IMR-90 (cell line): ENCODE data around the gene FAM76A. TPM values are rescaled to one million over a fixed set of nuclear protein-coding genes. Genes with fewer than 3 reads are reported as not detected.

ENCODE experiments used
- ATAC-seq: fragments of 200-7000 bp; cut with Tn5 transposase; 2 replicates; pipeline ENCODE4 v1.9.1; 2020; ENCODE audit warnings: low read depth, mild to moderate bottlenecking, moderate library complexity
- BruUV-seq: library from RNA; stranded (reverse); fragments of 400-500 nt; replicated peaks from 2 replicates; lab custom pipeline; 2021; lab: Mats Ljungman, UMichigan
- CTCF ChIA-PET: fragments of 300-600 bp; formaldehyde crosslinking; extraction: SDS; loops from one replicate; lab custom pipeline; 2021; ENCODE audit warnings: antibody characterized with exemption; lab: Yijun Ruan, JAX
- POLR2A ChIA-PET: fragments of 300-600 bp; sonication (Branson Sonifier 250); formaldehyde crosslinking; loops from one replicate; lab custom pipeline; 2022; ENCODE audit warnings: antibody characterized with exemption; ENCODE audit not compliant: unreplicated experiment; lab: Charles Lee
- DNase-seq: peaks from one replicate; pipeline ENCODE4 v3.0.0; 2013
- H2AFZ ChIP-seq: replicated peaks from 2 replicates; pipeline ENCODE3; 2013; ENCODE audit warnings: low read length, mild to moderate bottlenecking; ENCODE audit not compliant: poor library complexity
- H2AK5ac ChIP-seq: 2 replicates; pipeline ENCODE4 v1.6.1; 2013; ENCODE audit warnings: low read depth, low read length, inconsistent platforms
- H2AK9ac ChIP-seq: replicated peaks from 2 replicates; pipeline ENCODE3; 2013; ENCODE audit warnings: mild to moderate bottlenecking, low read depth, low read length, moderate library complexity; ENCODE audit not compliant: poor library complexity
- H2BK120ac ChIP-seq: 2 replicates; pipeline ENCODE4 v1.6.1; 2013; ENCODE audit warnings: low read depth, low read length, inconsistent platforms
- H2BK15ac ChIP-seq: 3 replicates; pipeline ENCODE4 v1.6.1; 2013; ENCODE audit warnings: low read depth, low read length, inconsistent platforms
- H2BK20ac ChIP-seq: 2 replicates; pipeline ENCODE4 v1.6.1; 2013; ENCODE audit warnings: low read depth, mild to moderate bottlenecking, inconsistent platforms, low read length, moderate library complexity
- H2BK5ac ChIP-seq: 2 replicates; pipeline ENCODE4 v1.6.1; 2013; ENCODE audit warnings: mild to moderate bottlenecking, low read depth, low read length, inconsistent platforms; ENCODE audit not compliant: poor library complexity, severe bottlenecking
- H3K14ac ChIP-seq: replicated peaks from 2 replicates; pipeline ENCODE4 v1.6.1; 2013; ENCODE audit warnings: low read depth, low read length, inconsistent platforms
- H3K18ac ChIP-seq: 2 replicates; pipeline ENCODE4 v1.6.1; 2013; ENCODE audit warnings: low read depth, low read length, control low read depth
- H3K23ac ChIP-seq: 2 replicates; pipeline ENCODE4 v1.6.1; 2013; ENCODE audit warnings: low read depth, low read length, inconsistent platforms
- H3K27ac ChIP-seq: 2 replicates; pipeline ENCODE4 v1.5.1; 2013; ENCODE audit warnings: mild to moderate bottlenecking, control low read depth, low read length; ENCODE audit not compliant: insufficient read depth
- H3K27me3 ChIP-seq: 2 replicates; pipeline ENCODE4 v1.6.1; 2013; ENCODE audit warnings: low read length; ENCODE audit not compliant: control insufficient read depth, insufficient read depth
- H3K36me3 ChIP-seq: 2 replicates; pipeline ENCODE4 v1.6.1; 2013; ENCODE audit warnings: low read length, mixed read lengths; ENCODE audit not compliant: control insufficient read depth, insufficient read depth
- H3K4ac ChIP-seq: 2 replicates; pipeline ENCODE4 v1.6.1; 2013; ENCODE audit warnings: low read depth, low read length, inconsistent platforms
- H3K4me1 ChIP-seq: 2 replicates; pipeline ENCODE4 v1.6.1; 2013; ENCODE audit warnings: low read length, mixed read lengths; ENCODE audit not compliant: control insufficient read depth, insufficient read depth
- H3K4me2 ChIP-seq: 2 replicates; pipeline ENCODE4 v1.6.1; 2013; ENCODE audit warnings: low read depth, mild to moderate bottlenecking, control low read depth, low read length, moderate library complexity
- H3K4me3 ChIP-seq: 2 replicates; pipeline ENCODE4 v1.5.1; 2013; ENCODE audit warnings: low read depth, mild to moderate bottlenecking, control low read depth, low read length, moderate library complexity; ENCODE audit not compliant: insufficient read depth
- H3K56ac ChIP-seq: 2 replicates; pipeline ENCODE4 v1.6.1; 2013; ENCODE audit warnings: low read length, inconsistent platforms; ENCODE audit not compliant: insufficient read depth; ENCODE audit errors: extremely low read depth
- H3K79me1 ChIP-seq, 2 experiments: 2 replicates each; pipeline ENCODE4 v1.6.1; 2013; ENCODE audit warnings: low read length in 2 of 2, inconsistent platforms in 1 of 2, low read depth in 1 of 2
- H3K9ac ChIP-seq: 2 replicates; pipeline ENCODE4 v1.6.1; 2013; ENCODE audit warnings: low read depth, low read length, control low read depth
- H3K9me1 ChIP-seq: 2 replicates; pipeline ENCODE4 v1.6.1; 2013; ENCODE audit warnings: low read length, inconsistent platforms; ENCODE audit not compliant: insufficient read depth
- H3K9me3 ChIP-seq: 2 replicates; pipeline ENCODE4 v1.6.1; 2013; ENCODE audit warnings: low read length; ENCODE audit not compliant: control insufficient read depth, insufficient read depth
- H4K20me1 ChIP-seq: 2 replicates; pipeline ENCODE4 v1.6.1; 2013; ENCODE audit warnings: low read length, inconsistent platforms; ENCODE audit not compliant: insufficient read depth
- H4K5ac ChIP-seq: 2 replicates; pipeline ENCODE4 v1.6.1; 2013; ENCODE audit warnings: mild to moderate bottlenecking, low read depth, low read length, control low read depth
- H4K8ac ChIP-seq, 2 experiments: 2 replicates each; pipeline ENCODE4 v1.6.1; 2013; ENCODE audit warnings: low read depth in 2 of 2, low read length in 2 of 2, control low read depth in 1 of 2, inconsistent platforms in 1 of 2
- H4K91ac ChIP-seq: 2 replicates; pipeline ENCODE4 v1.6.1; 2013; ENCODE audit warnings: low read depth, low read length, inconsistent platforms; ENCODE audit not compliant: insufficient read depth
- BHLHE40 ChIP-seq: fragments of 150-350 bp; IDR thresholded peaks from 2 replicates; pipeline ENCODE4 v1.6.1; 2016; ENCODE audit warnings: mild to moderate bottlenecking, low read depth, low read length
- CEBPB ChIP-seq: IDR thresholded peaks from 2 replicates; pipeline ENCODE4 v1.6.1; 2012; ENCODE audit warnings: low read depth, low read length, improper control_type of control experiment
- CHD1 ChIP-seq: IDR thresholded peaks from 2 replicates; pipeline ENCODE4 v1.6.1; 2012; ENCODE audit warnings: low read depth, low read length, improper control_type of control experiment
- CTCF ChIP-seq: conservative IDR thresholded peaks from 2 replicates; pipeline ENCODE4 v1.5.1; 2012; ENCODE audit warnings: mild to moderate bottlenecking, low read depth, low read length, improper control_type of control experiment
- ELK1 ChIP-seq: fragments of 150-350 bp; IDR thresholded peaks from 2 replicates; pipeline ENCODE4 v1.6.1; 2016; ENCODE audit warnings: low read depth, mild to moderate bottlenecking, low read length, moderate library complexity, borderline replicate concordance
- FOS ChIP-seq: fragments of 150-350 bp; IDR thresholded peaks from 2 replicates; pipeline ENCODE4 v1.6.1; 2016; ENCODE audit warnings: low read depth, low read length
- MAFK ChIP-seq: IDR thresholded peaks from 2 replicates; pipeline ENCODE4 v1.6.1; 2012; ENCODE audit warnings: low read depth, low read length, improper control_type of control experiment
- MAZ ChIP-seq: IDR thresholded peaks from 2 replicates; pipeline ENCODE4 v1.6.1; 2012; ENCODE audit warnings: low read depth, mild to moderate bottlenecking, low read length, improper control_type of control experiment, moderate library complexity, borderline replicate concordance
- MXI1 ChIP-seq: IDR thresholded peaks from 2 replicates; pipeline ENCODE4 v1.6.1; 2012; ENCODE audit warnings: low read depth, mild to moderate bottlenecking, low read length, moderate library complexity, borderline replicate concordance
- NFE2L2 ChIP-seq: fragments of 150-350 bp; IDR thresholded peaks from 2 replicates; pipeline ENCODE4 v1.6.1; 2016; ENCODE audit warnings: low read depth, mild to moderate bottlenecking, low read length
- POLR2A ChIP-seq: IDR thresholded peaks from 2 replicates; pipeline ENCODE4 v1.6.1; 2012; ENCODE audit warnings: mild to moderate bottlenecking, low read depth, low read length
- RAD21 ChIP-seq: IDR thresholded peaks from 2 replicates; pipeline ENCODE4 v1.6.1; 2012; ENCODE audit warnings: low read length, improper control_type of control experiment
- RCOR1 ChIP-seq: IDR thresholded peaks from 2 replicates; pipeline ENCODE4 v1.6.1; 2012; ENCODE audit warnings: mild to moderate bottlenecking, low read length, improper control_type of control experiment; ENCODE audit not compliant: insufficient replicate concordance
- RFX5 ChIP-seq: IDR thresholded peaks from 2 replicates; pipeline ENCODE4 v1.8.0; 2012; ENCODE audit warnings: low read depth, mild to moderate bottlenecking, low read length, moderate library complexity
- SMC3 ChIP-seq: fragments of 150-350 bp; IDR thresholded peaks from 2 replicates; pipeline ENCODE4 v1.6.1; 2016; ENCODE audit warnings: low read depth, mild to moderate bottlenecking, antibody characterized with exemption, low read length, moderate library complexity
- USF2 ChIP-seq: fragments of 150-350 bp; IDR thresholded peaks from 2 replicates; pipeline ENCODE4 v1.6.1; 2017; ENCODE audit warnings: mild to moderate bottlenecking, antibody characterized with exemption, low read length, low read depth
- WGBS, 2 experiments: methylation state at CpG; one replicate each; pipeline versions ENCODE4 v1.1.5 to v1.1.7; 2013; ENCODE audit warnings: missing lambda C conversion rate in 2 of 2; ENCODE audit not compliant: insufficient read length in 1 of 2; ENCODE audit errors: extremely low coverage in 2 of 2; 5-methylcytosine and 5-hydroxymethylcytosine counted together
- dilution Hi-C: fragments of 300-500 bp; cut with HindIII; formaldehyde crosslinking; loops from one replicate; pipeline ENCODE4 v1.14.3; 2018; ENCODE audit warnings: low sequenced_read_pairs; ENCODE audit not compliant: unreplicated experiment
- in situ Hi-C: fragments of 300-500 bp; cut with MboI; formaldehyde crosslinking; loops from 3 replicates; pipeline ENCODE4 v1.14.3; 2019; ENCODE audit warnings: low sequenced_read_pairs, inconsistent platforms, mixed read lengths
- intact Hi-C: fragments of 100-400 bp; cut with micrococcal nuclease; formaldehyde crosslinking; loops from 2 replicates; pipeline ENCODE4 v1.10.0; 2022
- polyA plus RNA-seq, 3 experiments: library from polyadenylated mRNA; depleted of rRNA; stranded (reverse); fragments of >200 nt; gene quantifications; 2 replicates each; pipeline ENCODE4 v1.2.3, GENCODE V29; 2012; ENCODE audit warnings: low replicate concordance in 1 of 3
- total RNA-seq: library from RNA; depleted of rRNA; stranded (reverse); fragments of >200 nt; gene quantifications from 2 replicates; pipeline ENCODE4 v1.2.3, GENCODE V29; 2012

The FAM76A gene
- total and polyA plus RNA-seq, 2 of the 4 experiments (the other 2 are of a cell fraction), result 2.3 to 10.0 TPM

- no TSS peak for BruUV-seq
- H2AK9ac ChIP-seq, result peak overlapping the region; percentile 13
- POLR2A ChIA-PET, result interaction anchor here (0.6 to 1.6 kb wide), 5 partner anchors 48 to 106 kb away, joined by 3 to 11 read pairs (median 3); partner anchors contain the start of genes IFI6, PPP1R8 and STX12
- no peak overlapping the region for H2AK5ac ChIP-seq
- H4K20me1 ChIP-seq, result no peaks in the 10 kb centered on the region
- no peak overlapping the region for H2BK20ac ChIP-seq
- H3K4me1 ChIP-seq, result no peaks in the 10 kb centered on the region
- H2BK120ac ChIP-seq, result no peak overlapping the region
- peak overlapping the region; percentile 56 for H4K5ac ChIP-seq
- peaks cover 4 to 9% of the 10 kb centered on the region in 2 experiments; a peak in 2 of 4 replicates for H3K79me1 ChIP-seq
- peak overlapping the region; percentile 82 for H3K4me2 ChIP-seq
- dilution Hi-C loops, result no loop called here
- no peak overlapping the region for H4K91ac ChIP-seq
- H3K9ac ChIP-seq, result no peak overlapping the region
- H2AFZ ChIP-seq, result peak overlapping the region; percentile 93
- no peaks in the 10 kb centered on the region for H3K9me1 ChIP-seq
- ATAC-seq, result no peak
- H3K23ac ChIP-seq, result no peak overlapping the region
- no peak overlapping the region for H2BK15ac ChIP-seq
- WGBS, 2 experiments, result 87% methylated on average over 8 of the region's 9 CpGs; no CpG with 5 or more reads in 1 of the 2 experiments
- H3K14ac ChIP-seq, result no peak overlapping the region
- no peak overlapping the region for H2BK5ac ChIP-seq
- no peak overlapping the region for H3K56ac ChIP-seq
- intact Hi-C loops, result loop anchor here (5.0 kb wide), 1 partner anchor 107 kb away; the partner anchor contains the start of gene PPP1R8
- H3K18ac ChIP-seq, result no peak overlapping the region
- DNase-seq, result no peak
- CTCF ChIA-PET, result interaction anchor here (0.6 to 1.5 kb wide), 9 partner anchors 12 to 438 kb away, joined by 3 to 8 read pairs (median 4); partner anchors contain the start of genes IFI6 and STX12
- H3K27me3 ChIP-seq, result peaks cover 8% of the 10 kb centered on the region
- in situ Hi-C loops, result no loop called here
- 0 out of 2 replicates have a peak overlapping the region, but pooled peaks have one; percentile 42 for H3K4me3 ChIP-seq
- H3K36me3 ChIP-seq, result no peaks in the 10 kb centered on the region
- H3K27ac ChIP-seq, result no peak overlapping the region
- no peaks in the 10 kb centered on the region for H3K9me3 ChIP-seq
- 0 out of 2 replicates have a peak overlapping the region, but pooled peaks have one; percentile 38 for H3K4ac ChIP-seq
- peak overlapping the region; percentile 64 to 83 for H4K8ac ChIP-seq
- no peak for TF ChIP-seq POLR2A
- TF ChIP-seq SMC3, result no peak
- TF ChIP-seq RAD21, result no peak
- no peak for TF ChIP-seq CTCF
- no peak for TF ChIP-seq RFX5
- no peak for TF ChIP-seq CHD1
- no peak for TF ChIP-seq MXI1
- TF ChIP-seq FOS, result no peak
- no peak for TF ChIP-seq RCOR1
- no peak for TF ChIP-seq ELK1
- TF ChIP-seq BHLHE40, result no peak
- TF ChIP-seq CEBPB, result no peak
- no peak for TF ChIP-seq USF2
- TF ChIP-seq MAFK, result no peak
- no peak for TF ChIP-seq NFE2L2
- no peak for TF ChIP-seq MAZ
Observed at GRCh38 chr1:27724961-27725373, 794 bp upstream of the FAM76A start.
